Stimulated activated naive CD8-positive, alpha-beta T cell treated with anti-CD3 and anti-CD28 coated beads, Interleukin-15, amount 100 ng/mL, for 72 hours (primary cell): ENCODE data around the gene RNF126.
A peak's percentile ranks its signal among the peaks of the same experiment; 100 is the strongest.

Source experiments
- ATAC-seq: fragments of 150-1000 bp; cut with Tn5 transposase; 2 replicates; pipeline ENCODE4 v1.10.0; 2021; ENCODE audit warnings: mild to moderate bottlenecking, moderate library complexity
- DNase-seq, 2 donors: peaks; one replicate each; pipeline ENCODE4 v3.0.0; 2021 to 2022
- H3K27ac Mint-ChIP-seq, 2 donors: one replicate each; pipeline ENCODE4 v1.8.0; 2022; ENCODE audit warnings: mild to moderate bottlenecking in 2 of 2, mixed read lengths in 2 of 2, moderate library complexity in 2 of 2
- H3K27me3 Mint-ChIP-seq: one replicate; pipeline ENCODE4 v1.8.0; 2022; ENCODE audit warnings: mixed read lengths
- H3K4me1 Mint-ChIP-seq: one replicate; pipeline ENCODE4 v1.8.0; 2022; ENCODE audit warnings: mild to moderate bottlenecking, mixed read lengths
- H3K4me3 Mint-ChIP-seq, 2 donors: one replicate each; pipeline ENCODE4 v1.8.0; 2022; ENCODE audit warnings: mild to moderate bottlenecking in 2 of 2, mixed read lengths in 2 of 2, moderate library complexity in 1 of 2
- H3K9me3 Mint-ChIP-seq, 2 donors: one replicate each; pipeline ENCODE4 v1.8.0; 2022; ENCODE audit warnings: mixed read lengths in 2 of 2

Gene RNF126

DNA sequence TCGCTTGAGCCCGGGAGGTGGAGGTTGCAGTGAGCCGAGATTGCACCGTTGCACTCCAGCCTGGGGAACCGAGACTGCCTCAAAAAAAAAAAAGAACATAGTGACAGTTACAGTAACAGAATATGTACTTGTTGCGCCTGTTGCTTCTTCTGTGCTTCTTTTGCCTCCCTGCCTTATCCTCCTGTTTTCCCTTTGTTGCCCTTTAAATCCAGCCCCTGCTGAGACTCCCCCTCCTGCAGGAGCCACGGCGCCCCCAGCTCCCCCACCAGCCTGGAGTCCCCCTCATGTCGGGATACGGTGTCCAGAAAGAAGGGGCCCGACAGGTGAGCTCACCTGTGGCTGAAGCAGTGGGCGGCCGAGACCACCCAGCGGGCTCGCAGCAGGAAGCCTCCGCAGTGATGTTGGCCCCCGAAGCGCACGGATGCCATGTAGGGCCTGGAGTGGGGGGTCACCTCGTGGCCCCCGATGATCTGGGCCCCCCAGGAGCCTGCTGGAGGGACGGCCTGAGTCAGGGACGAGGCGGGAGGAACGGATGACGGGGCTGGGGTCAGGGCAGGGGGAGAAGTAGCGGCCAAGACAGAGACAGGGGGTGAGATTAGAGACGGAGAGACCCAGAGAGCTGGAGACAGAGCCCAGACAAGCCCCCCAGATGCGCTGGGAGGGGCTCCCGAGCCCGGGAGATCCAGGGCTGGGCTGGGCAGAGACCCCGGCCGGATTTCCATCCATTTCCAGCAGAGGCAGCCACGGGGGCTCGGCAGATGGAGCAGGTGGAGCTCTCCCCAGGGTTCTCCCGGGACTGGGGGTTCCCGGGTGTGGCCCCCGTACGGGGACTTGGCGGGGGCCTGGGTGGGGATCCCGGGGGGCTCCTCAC lies 31.7 kb upstream of the RNF126 start:
- peak overlapping the region in 1 of 2 donors; percentile 29 for H3K4me3 Mint-ChIP-seq
- H3K9me3 Mint-ChIP-seq: no peaks in the 10 kb centered on the region
- ATAC-seq: peak; percentile 20
- DNase-seq: no peak
- H3K27ac Mint-ChIP-seq: no peak overlapping the region
- H3K27me3 Mint-ChIP-seq: peaks cover 45% of the 10 kb centered on the region
- peaks cover 15% of the 10 kb centered on the region for H3K4me1 Mint-ChIP-seq

DNA sequence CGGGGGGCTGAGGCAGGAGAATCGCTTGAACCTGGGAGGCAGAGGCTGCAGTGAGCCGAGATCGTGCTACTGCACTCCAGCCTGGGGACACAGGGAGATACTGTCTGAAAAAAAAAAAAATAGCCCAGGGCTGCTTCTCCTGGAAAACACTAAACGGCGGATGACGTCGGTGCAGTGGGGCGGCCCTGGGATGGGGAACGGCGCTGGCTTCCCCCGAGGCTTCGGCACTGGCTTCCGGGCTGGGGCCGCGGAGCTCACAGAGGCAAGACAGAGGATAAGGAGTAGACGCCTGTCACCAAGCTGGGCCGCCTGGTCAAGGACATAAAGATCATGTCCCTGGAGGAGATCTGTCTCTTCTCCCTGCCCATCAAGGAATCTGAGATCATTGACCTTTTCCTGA lies 27.2 kb upstream of the RNF126 start:
- H3K27ac Mint-ChIP-seq: no peak overlapping the region
- H3K9me3 Mint-ChIP-seq: no peaks in the 10 kb centered on the region
- ATAC-seq (no peak), DNase-seq (no peak)
- peaks cover 11% of the 10 kb centered on the region for H3K27me3 Mint-ChIP-seq
- no peak overlapping the region for H3K4me3 Mint-ChIP-seq
- H3K4me1 Mint-ChIP-seq: peaks cover 8% of the 10 kb centered on the region

DNA sequence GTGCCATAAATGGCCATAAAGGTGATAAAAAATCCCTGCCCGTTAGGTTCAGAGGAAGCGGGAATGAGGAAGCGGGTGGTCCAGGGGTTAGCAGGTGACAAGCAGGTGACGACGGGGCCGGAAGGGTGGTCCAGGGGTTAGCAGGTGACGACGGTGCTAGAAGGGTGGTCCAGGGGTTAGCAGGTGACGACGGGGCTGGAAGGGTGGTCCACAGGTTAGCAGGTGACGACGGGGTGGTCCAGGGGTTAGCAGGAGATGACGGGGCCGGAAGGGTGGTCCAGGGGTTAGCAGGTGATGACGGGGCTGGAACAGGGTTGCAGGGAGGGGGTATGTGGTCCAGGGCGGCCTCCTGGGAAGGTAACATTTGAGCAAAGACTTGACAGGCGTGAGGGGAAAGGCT lies 26.0 kb upstream of the RNF126 start:
- Mint-ChIP-seq H3K9me3 (no peaks in the 10 kb centered on the region), H3K27me3 (no peaks in the 10 kb centered on the region), H3K4me1 (no peaks in the 10 kb centered on the region), H3K4me3 (no peak overlapping the region), H3K27ac (no peak overlapping the region)
- DNase-seq (no peak), ATAC-seq (no peak)

DNA sequence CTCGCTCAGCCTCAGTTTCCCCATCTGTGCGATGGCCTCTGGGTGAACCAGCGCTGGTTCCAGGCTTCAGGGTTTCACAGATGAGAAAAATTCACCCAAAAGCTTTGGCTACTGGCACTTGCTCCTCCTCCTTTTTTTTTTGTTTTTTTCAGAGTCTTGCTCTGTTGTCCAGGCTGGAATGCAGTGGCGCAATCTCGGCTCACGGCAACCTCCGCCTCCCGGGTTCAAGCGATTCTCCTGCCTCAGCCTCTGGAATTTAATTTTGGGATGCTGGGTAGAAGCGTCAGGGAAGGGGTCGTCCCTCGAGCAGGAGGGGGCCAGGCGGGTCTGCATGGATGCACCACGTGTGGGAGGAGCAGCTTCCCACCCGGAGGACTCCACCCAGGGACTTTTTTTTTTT lies 25.2 kb upstream of the RNF126 start:
- Mint-ChIP-seq H3K27me3 (no peaks in the 10 kb centered on the region), H3K4me1 (no peaks in the 10 kb centered on the region), H3K27ac (no peak overlapping the region), H3K9me3 (no peaks in the 10 kb centered on the region), H3K4me3 (no peak overlapping the region)
- no peak for DNase-seq
- no peak for ATAC-seq

DNA sequence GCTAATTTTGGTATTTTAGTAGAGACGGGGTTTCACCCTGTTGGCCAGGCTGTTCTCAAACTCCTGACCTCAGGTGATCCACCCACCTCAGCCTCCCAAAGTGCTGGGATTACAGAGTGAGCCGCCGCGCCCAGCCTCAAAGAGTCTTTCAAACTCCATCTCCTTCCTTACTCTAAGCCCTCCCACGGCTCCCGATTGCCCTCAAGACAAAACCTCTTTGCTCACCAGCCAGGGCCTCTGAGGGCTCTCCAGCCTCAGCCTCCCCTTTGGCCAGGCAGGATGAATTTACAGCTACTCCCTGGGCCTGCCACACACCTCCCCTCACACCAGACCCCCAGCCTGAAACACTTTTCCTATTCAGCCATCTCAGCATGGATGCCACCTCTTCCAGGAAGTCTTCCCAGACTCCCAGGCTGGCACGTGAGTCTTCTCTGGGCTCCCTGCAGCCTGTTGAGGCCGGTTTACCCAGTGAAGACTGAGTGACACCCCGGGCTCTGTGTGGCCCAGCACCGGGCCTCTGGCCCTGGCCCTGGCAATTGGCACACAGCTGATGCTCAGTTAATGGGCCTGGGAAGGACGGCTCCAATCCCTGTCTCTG lies 24.7 kb upstream of the RNF126 start:
- ATAC-seq: no peak
- H3K9me3 Mint-ChIP-seq: no peaks in the 10 kb centered on the region
- no peak for DNase-seq
- no peaks in the 10 kb centered on the region for H3K4me1 Mint-ChIP-seq
- no peak overlapping the region for H3K27ac Mint-ChIP-seq
- no peaks in the 10 kb centered on the region for H3K27me3 Mint-ChIP-seq
- H3K4me3 Mint-ChIP-seq: no peak overlapping the region

DNA sequence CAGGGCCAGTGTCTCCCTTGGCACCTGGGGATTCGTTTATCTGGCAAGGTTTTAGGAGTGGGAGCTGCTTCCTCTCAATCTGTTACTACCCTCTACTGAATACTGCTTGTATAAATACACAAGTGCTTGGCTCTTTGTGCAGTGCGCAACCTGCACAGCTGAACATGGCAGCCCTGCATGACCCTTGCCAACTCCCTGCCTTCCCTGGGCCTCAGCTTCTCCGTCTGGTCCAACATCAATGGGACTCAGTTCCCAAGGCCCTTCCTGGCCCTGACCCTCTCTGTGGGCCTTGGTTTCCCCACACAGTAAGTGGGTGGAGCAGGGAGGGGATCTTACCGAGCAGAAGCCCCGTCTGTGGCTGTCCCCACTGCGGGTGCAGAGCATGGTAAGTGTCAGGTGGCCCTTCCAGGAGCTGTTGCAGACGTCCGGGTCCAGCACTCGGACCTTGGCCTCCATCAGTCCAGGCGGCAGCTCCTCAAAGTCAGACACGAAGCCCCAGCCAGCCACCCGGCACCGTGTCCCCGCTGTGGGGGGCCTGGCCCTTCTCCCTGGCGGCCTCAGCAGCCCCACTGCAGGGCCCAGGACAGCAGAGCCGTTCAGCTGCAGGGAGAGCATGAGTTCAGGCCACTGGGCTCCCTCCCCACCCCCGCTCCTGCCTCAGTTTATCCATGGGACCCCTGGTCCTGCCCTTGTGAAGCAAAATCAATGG lies 23.7 kb upstream of the RNF126 start:
- DNase-seq (no peak), ATAC-seq (no peak)
- Mint-ChIP-seq H3K4me1 (peaks cover under 1% of the 10 kb centered on the region), H3K27me3 (no peaks in the 10 kb centered on the region), H3K4me3 (no peak overlapping the region), H3K9me3 (no peaks in the 10 kb centered on the region), H3K27ac (no peak overlapping the region)

DNA sequence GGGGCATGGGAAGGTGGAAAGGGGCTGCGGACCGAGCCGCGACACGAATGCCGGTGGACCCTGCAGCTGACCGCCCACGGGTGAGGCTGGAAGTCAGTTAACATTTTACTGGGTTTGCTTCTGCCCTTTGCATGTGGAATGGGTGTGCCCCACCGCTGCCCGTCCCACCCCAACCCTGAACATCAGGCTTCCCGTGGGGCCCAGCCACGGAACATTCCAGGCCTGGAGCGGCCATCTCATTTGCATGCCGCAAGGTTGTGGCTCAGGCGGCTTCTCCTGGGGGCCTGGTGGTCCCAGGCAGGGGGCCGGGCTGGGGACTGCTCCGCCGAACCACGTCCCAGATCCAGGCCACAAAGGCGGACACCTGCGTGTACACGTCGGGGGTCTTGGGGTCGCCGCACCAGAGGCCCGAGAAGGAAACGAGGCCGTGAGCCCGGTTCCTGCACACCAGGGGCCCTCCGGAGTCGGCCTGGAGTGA lies 22.5 kb upstream of the RNF126 start:
- no peak overlapping the region for H3K4me3 Mint-ChIP-seq
- H3K27ac Mint-ChIP-seq: no peak overlapping the region
- no peaks in the 10 kb centered on the region for H3K9me3 Mint-ChIP-seq
- ATAC-seq (no peak), DNase-seq (no peak)
- H3K27me3 Mint-ChIP-seq: no peaks in the 10 kb centered on the region
- peaks cover 8% of the 10 kb centered on the region for H3K4me1 Mint-ChIP-seq

DNA sequence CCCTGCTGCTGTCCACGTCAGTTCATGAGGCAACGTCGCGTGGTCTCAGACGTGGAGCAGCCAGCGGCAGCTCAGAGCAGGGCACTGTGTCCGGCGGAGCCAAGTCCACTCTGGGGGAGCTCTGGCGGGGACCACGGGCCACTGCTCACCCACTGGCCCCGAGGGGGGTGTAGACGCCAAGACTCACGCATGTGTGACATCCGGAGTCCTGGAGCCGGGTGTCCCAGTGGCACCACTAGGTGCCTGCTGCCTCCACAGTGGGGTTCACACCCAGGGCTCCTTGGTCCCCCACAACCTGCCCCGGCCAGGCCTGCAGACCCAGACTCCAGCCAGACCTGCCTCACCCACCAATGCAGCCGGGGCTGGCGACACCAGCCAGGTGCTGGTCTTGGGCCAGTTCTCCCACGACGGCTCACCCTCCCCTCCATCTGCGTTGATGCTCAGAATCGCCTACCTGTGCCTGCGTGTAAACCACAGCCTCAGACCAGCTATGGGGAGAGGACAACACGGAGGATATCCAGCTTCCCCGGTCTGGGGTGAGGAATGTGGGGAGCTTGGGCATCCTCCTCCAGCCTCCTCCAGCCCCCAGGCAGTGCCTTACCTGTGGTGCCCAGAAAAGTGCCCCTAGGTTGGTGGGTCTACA lies 19.8 kb upstream of the RNF126 start:
- H3K4me3 Mint-ChIP-seq: no peak overlapping the region
- peaks cover 14% of the 10 kb centered on the region for H3K4me1 Mint-ChIP-seq
- no peak for ATAC-seq
- no peak overlapping the region for H3K27ac Mint-ChIP-seq
- H3K27me3 Mint-ChIP-seq: no peaks in the 10 kb centered on the region
- H3K9me3 Mint-ChIP-seq: no peaks in the 10 kb centered on the region
- DNase-seq: no peak

DNA sequence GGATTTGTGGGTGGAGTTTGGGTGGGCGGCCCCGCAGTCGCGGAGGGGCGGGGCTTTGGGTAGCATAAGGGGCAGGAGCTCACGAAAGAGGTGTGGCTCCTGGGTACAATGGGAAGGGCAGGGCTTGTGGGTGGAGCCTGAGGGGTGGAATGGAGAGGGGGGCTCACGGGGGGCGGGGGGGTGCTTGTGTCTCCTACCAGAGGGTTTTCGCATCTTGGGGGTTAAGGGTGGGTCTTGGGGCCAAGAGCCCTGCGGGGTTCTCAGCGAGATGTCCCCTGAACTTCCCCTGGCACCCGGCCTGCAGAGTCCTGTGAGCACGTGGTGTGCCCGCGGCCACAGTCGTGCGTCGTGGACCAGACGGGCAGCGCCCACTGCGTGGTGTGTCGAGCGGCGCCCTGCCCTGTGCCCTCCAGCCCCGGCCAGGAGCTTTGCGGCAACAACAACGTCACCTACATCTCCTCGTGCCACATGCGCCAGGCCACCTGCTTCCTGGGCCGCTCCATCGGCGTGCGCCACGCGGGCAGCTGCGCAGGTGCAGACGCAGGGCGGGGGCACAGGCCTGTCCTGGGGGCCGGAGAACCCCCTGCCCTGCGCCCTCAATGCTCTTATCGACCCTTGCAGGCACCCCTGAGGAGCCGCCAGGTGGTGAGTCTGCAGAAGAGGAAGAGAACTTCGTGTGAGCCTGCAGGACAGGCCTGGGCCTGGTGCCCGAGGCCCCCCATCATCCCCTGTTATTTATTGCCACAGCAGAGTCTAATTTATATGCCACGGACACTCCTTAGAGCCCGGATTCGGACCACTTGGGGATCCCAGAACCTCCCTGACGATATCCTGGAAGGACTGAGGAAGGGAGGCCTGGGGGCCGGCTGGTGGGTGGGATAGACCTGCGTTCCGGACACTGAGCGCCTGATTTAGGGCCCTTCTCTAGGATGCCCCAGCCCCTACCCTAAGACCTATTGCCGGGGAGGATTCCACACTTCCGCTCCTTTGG lies 18.3 kb upstream of the RNF126 start:
- Mint-ChIP-seq H3K4me1 (peaks cover 14% of the 10 kb centered on the region), H3K27ac (peak overlapping the region; percentile 98 to 99), H3K9me3 (no peaks in the 10 kb centered on the region), H3K4me3 (peak overlapping the region; percentile 86 to 88), H3K27me3 (no peaks in the 10 kb centered on the region)
- no peak for ATAC-seq
- peak in 1 of 2 donors; percentile 51 for DNase-seq

DNA sequence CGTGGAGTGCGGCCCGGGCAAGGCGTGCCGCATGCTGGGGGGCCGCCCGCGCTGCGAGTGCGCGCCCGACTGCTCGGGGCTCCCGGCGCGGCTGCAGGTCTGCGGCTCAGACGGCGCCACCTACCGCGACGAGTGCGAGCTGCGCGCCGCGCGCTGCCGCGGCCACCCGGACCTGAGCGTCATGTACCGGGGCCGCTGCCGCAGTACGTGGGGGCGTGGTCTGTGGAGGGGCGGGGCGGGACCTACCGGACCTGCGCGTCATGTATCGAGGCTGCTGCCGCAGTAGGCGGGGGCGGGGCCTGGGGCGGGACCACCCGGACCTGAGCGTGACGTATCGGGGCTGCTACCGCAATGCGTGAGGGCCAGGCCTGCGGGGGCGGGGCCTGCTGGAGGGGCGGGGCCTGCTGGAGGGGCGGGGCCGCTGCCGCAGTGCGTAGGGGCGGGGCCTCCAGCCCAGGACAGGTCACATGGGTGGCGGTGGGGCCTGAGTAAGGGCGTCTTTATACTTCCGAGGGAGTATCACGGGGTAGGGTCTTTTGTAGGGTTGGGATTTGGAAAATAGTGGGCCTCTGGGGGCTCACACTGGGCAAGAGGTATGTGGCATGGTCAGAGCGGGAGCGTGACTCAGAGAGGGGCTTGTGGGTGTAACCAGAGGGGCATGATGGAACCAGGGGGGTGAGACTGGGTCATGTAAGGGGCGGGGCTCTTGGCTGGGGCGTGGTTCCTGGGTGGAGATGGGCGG lies 17.4 kb upstream of the RNF126 start:
- Mint-ChIP-seq H3K27ac (peak overlapping the region; percentile 98 to 99), H3K27me3 (peaks cover 5% of the 10 kb centered on the region), H3K9me3 (no peaks in the 10 kb centered on the region), H3K4me3 (peak overlapping the region; percentile 86 to 88), H3K4me1 (peaks cover 17% of the 10 kb centered on the region)
- peak; percentile 97 to 99 for DNase-seq
- ATAC-seq: peak; percentile 86

DNA sequence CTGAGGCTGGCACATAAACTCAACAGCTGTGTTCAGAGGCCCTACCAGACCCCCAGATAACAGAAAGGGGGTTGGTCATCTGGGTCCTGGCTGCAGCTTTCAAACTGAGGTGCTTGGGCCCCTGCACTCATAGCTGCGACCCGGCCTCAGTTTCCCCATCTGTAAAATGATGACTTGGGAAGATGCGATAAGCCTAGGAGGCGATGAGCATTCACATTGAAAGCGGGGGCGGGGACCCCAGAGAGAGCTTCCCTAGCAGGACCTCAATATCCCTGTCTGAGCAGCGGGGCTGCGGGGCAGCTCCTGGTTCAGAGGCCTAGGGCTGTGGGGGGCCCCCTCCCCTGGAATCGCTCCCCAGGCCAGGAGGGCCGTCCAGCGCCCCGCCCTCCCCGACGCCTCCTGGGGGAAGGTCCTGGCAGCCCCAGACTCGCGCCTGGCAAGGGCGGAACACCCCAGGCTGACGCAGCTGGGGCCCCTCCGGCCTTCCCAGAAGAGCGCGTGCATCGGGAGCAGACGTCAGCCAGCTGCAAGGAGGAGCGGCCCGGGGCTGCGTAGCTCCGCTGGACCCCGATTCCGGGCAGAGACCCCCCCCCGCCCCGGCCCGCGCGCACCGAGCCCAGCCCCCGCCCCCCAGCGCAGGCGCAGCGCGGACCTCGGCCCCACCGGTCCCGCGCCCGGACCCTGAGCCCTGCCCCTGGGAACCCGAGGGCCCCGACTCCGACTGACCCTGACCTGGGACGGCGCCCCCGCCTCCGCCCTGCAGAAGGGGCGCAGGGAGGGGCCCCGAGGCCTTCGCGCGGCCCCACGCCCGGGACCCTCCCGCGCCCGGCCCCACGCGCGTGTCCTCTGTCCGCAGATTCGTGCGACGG lies 16.6 kb upstream of the RNF126 start:
- Mint-ChIP-seq H3K9me3 (no peaks in the 10 kb centered on the region), H3K4me3 (peak overlapping the region; percentile 74 to 76), H3K27ac (peak overlapping the region in 1 of 2 donors; percentile 59), H3K4me1 (peaks cover 23% of the 10 kb centered on the region), H3K27me3 (peaks cover 13% of the 10 kb centered on the region)
- ATAC-seq: peak; percentile 29
- peak in 1 of 2 donors; percentile 43 for DNase-seq

DNA sequence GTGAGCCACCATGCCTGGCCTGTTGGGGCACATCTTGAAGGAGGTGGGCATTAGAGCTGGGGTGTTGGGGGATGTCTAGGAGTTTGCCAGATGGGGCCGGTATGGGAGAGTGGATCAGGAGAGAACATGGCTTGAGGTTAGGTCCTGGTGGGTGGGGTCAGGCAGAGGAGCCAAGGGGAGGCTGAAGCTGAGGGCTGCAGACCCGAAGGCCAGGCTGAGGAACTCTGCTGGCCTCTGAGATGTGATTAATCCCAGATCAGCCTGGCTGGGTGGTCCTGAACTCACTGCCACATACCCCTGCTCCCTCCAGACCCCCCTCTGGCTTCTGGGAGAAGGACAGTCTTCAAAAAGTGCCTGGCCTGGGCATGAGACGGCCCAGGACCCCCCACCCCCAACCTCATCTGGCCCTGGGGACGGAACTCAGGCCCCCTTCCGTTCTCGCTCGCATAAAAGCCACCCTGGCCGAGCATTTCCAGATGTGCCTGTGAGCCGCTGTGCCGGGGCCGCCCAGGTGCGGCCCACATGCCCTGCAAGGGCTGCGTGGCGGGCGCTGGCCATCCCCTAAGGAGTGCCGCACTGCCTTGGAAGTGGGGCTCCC lies 15.9 kb upstream of the RNF126 start:
- no peaks in the 10 kb centered on the region for H3K9me3 Mint-ChIP-seq
- ATAC-seq (no peak), DNase-seq (no peak)
- peaks cover 18% of the 10 kb centered on the region for H3K27me3 Mint-ChIP-seq
- peaks cover 23% of the 10 kb centered on the region for H3K4me1 Mint-ChIP-seq
- H3K4me3 Mint-ChIP-seq: peak overlapping the region; percentile 74 to 76
- H3K27ac Mint-ChIP-seq: peak overlapping the region in 1 of 2 donors; percentile 59
